HepG2 (cell line): ENCODE data around the gene RASD2. TPM values are rescaled to one million over a fixed set of nuclear protein-coding genes. Genes with fewer than 3 reads are reported as not detected.

Experiments
- ATAC-seq: fragments of 200-7000 bp; cut with Tn5 transposase; 3 replicates; pipeline ENCODE4 v1.9.1; 2020; ENCODE audit warnings: mild to moderate bottlenecking, moderate library complexity
- BruUV-seq: library from RNA; stranded (reverse); fragments of 400-500 nt; replicated peaks from 2 replicates; lab custom pipeline; 2021; lab: Mats Ljungman, UMichigan
- CTCF ChIA-PET: fragments of 300-600 bp; formaldehyde crosslinking; extraction: SDS; loops from one replicate; lab custom pipeline; 2021; ENCODE audit warnings: low total read pairs, inconsistent platforms, low intra/inter-chr PET ratio; lab: Yijun Ruan, JAX
- POLR2A ChIA-PET: fragments of 350-600 bp; sonication (Branson Sonifier 250); formaldehyde crosslinking; loops from one replicate; lab custom pipeline; 2020; ENCODE audit warnings: antibody characterized with exemption, inconsistent platforms; lab: Yijun Ruan, JAX
- DNase-seq: peaks from one replicate; pipeline ENCODE4 v3.0.0-alpha.2; 2015; ENCODE audit warnings: low spot score
- FAIRE-seq: peaks from 3 replicates; lab custom pipeline; 2011; peaks lifted over from hg19 to GRCh38; lab: Jason Lieb, UNC
- H2AFZ ChIP-seq: one replicate; pipeline ENCODE4 v1.6.1; 2011; ENCODE audit warnings: low read length, inconsistent platforms
- H3K27ac ChIP-seq: fragments of 300-600 bp; 3 replicates; pipeline ENCODE4 v1.8.0; 2011; ENCODE audit warnings: mixed run types, mild to moderate bottlenecking, mixed read lengths, low read length, inconsistent platforms; ENCODE audit not compliant: insufficient read depth; ENCODE audit errors: extremely low read length
- H3K27me3 ChIP-seq, 2 experiments: fragments of 200-600 bp in 1 of 2; 2 replicates in 1 of 2; 3 replicates in 1 of 2; pipeline versions ENCODE4 v1.6.0 to v1.8.0; 2011; ENCODE audit warnings: low read length in 2 of 2, mild to moderate bottlenecking in 2 of 2, moderate library complexity in 2 of 2, inconsistent platforms in 1 of 2; ENCODE audit not compliant: insufficient read depth in 2 of 2, control insufficient read depth in 1 of 2
- H3K36me3 ChIP-seq, 2 experiments: fragments of 200-600 bp in 1 of 2; replicated peaks in 1 of 2; 2 replicates in 1 of 2; 3 replicates in 1 of 2; pipeline versions ENCODE4 v1.5.1 to v1.8.0; 2011; ENCODE audit warnings: low read length in 2 of 2, inconsistent platforms in 1 of 2; ENCODE audit not compliant: insufficient read depth in 2 of 2, control insufficient read depth in 1 of 2
- H3K4me1 ChIP-seq: 2 replicates; pipeline ENCODE4 v1.5.1; 2012; ENCODE audit warnings: low read length, inconsistent platforms; ENCODE audit not compliant: insufficient read depth
- H3K4me2 ChIP-seq: 2 replicates; pipeline ENCODE4 v1.6.0; 2011; ENCODE audit warnings: low read depth, low read length, inconsistent platforms
- H3K4me3 ChIP-seq, 3 experiments: fragments of 200-600 bp in 1 of 3; sonication (generic), shearing (Covaris generic) in 1 of 3; replicated peaks in 1 of 3; 2 replicates each; pipeline ENCODE4 v1.5.1; 2011 to 2016; ENCODE audit warnings: low read length in 3 of 3, inconsistent platforms in 2 of 3, low read depth in 2 of 3, mild to moderate bottlenecking in 2 of 3, control low read depth in 1 of 3, mixed read lengths in 1 of 3; ENCODE audit not compliant: insufficient read depth in 1 of 3
- H3K79me2 ChIP-seq: one replicate; pipeline ENCODE4 v1.6.1; 2011; ENCODE audit warnings: low read length, inconsistent platforms; ENCODE audit not compliant: insufficient read depth
- H3K9ac ChIP-seq: 2 replicates; pipeline ENCODE4 v1.6.0; 2011; ENCODE audit warnings: mild to moderate bottlenecking, low read depth, low read length, inconsistent platforms; ENCODE audit not compliant: insufficient read depth
- H3K9me3 ChIP-seq: 2 replicates; pipeline ENCODE4 v1.5.1; 2012; ENCODE audit warnings: mild to moderate bottlenecking, low read length
- H4K20me1 ChIP-seq: 2 replicates; pipeline ENCODE4 v1.6.0; 2011; ENCODE audit warnings: inconsistent platforms, mild to moderate bottlenecking, low read length, moderate library complexity; ENCODE audit not compliant: insufficient read depth
- AHDC1 ChIP-seq: sonication (generic); formaldehyde crosslinking; IDR thresholded peaks from 2 replicates; pipeline ENCODE4 v1.5.1; 2020; ENCODE audit warnings: mild to moderate bottlenecking, missing genetic modification reagents, borderline replicate concordance
- ATF1 ChIP-seq: IDR thresholded peaks from 2 replicates; pipeline ENCODE4 v1.6.1; 2016; ENCODE audit warnings: mild to moderate bottlenecking, control low read depth
- GMEB1 ChIP-seq: sonication (generic); formaldehyde crosslinking; IDR thresholded peaks from 2 replicates; pipeline ENCODE4 v1.5.1; 2020; ENCODE audit warnings: missing genetic modification reagents, mild to moderate bottlenecking, borderline replicate concordance
- MED8 ChIP-seq: sonication (generic); formaldehyde crosslinking; IDR thresholded peaks from 2 replicates; pipeline ENCODE4 v1.8.1; 2023; ENCODE audit warnings: mild to moderate bottlenecking, missing genetic modification reagents; ENCODE audit not compliant: insufficient replicate concordance
- PAX8 ChIP-seq: sonication (generic); formaldehyde crosslinking; IDR thresholded peaks from 2 replicates; pipeline ENCODE4 v1.8.0; 2022; ENCODE audit warnings: mild to moderate bottlenecking, missing genetic modification reagents, borderline replicate concordance
- SKI ChIP-seq: fragments of 450-650 bp; IDR thresholded peaks from one replicate; pipeline ENCODE4 v1.6.1; 2018; ENCODE audit warnings: mild to moderate bottlenecking; ENCODE audit not compliant: partially characterized antibody
- ZBTB7A ChIP-seq: sonication (generic); formaldehyde crosslinking; IDR thresholded peaks from 2 replicates; pipeline ENCODE4 v1.8.0; 2022; ENCODE audit warnings: mild to moderate bottlenecking, missing genetic modification reagents
- ZMYM3 ChIP-seq: sonication (generic); formaldehyde crosslinking; IDR thresholded peaks from 2 replicates; pipeline ENCODE4 v1.5.1; 2020; ENCODE audit warnings: mild to moderate bottlenecking, missing genetic modification reagents
- ZNF343 ChIP-seq: sonication (generic); formaldehyde crosslinking; IDR thresholded peaks from 2 replicates; pipeline ENCODE4 v1.4.0; 2020; ENCODE audit warnings: mild to moderate bottlenecking, missing genetic modification reagents
- ZNF547 ChIP-seq: sonication (generic); formaldehyde crosslinking; IDR thresholded peaks from 2 replicates; pipeline ENCODE4 v1.5.1; 2020; ENCODE audit warnings: mild to moderate bottlenecking, missing genetic modification reagents
- ZSCAN21 ChIP-seq: sonication (generic); formaldehyde crosslinking; IDR thresholded peaks from 2 replicates; pipeline ENCODE4 v1.8.0; 2022; ENCODE audit warnings: mild to moderate bottlenecking, missing genetic modification reagents, moderate library complexity, borderline replicate concordance
- ZZZ3 ChIP-seq: sonication (generic); formaldehyde crosslinking; IDR thresholded peaks from 2 replicates; pipeline ENCODE4 v1.4.0; 2020; ENCODE audit warnings: missing genetic modification reagents, mild to moderate bottlenecking, borderline replicate concordance
- WGBS: methylation state at CpG from one replicate; pipeline ENCODE4 v1.1.6; 2017; ENCODE audit warnings: low lambda C conversion rate; 5-methylcytosine and 5-hydroxymethylcytosine counted together
- in situ Hi-C: cut with HindIII; loops from 2 replicates; pipeline ENCODE4 v1.10.0; 2017; ENCODE audit warnings: low pct_unique_long_range_greater_than_20kb; ENCODE audit not compliant: extremely low pct_ligation_motif_present
- intact Hi-C: fragments of 100-400 bp; cut with micrococcal nuclease; formaldehyde crosslinking; loops from one replicate; pipeline ENCODE4 v1.10.0; 2022; ENCODE audit not compliant: unreplicated experiment
- polyA plus RNA-seq, 8 experiments: library from polyadenylated mRNA; depleted of rRNA in 3 of 8; stranded (reverse) in 7 of 8; unstranded in 1 of 8; fragments of >200 nt; fragmentation: Illumina TruSeq in 4 of 8; extraction: Trizol in 4 of 8; gene quantifications; 2 replicates each; pipeline versions ENCODE4 v1.2.1 to v1.2.3, GENCODE V29; 2011 to 2016; ENCODE audit warnings: low read depth in 4 of 8, missing spikeins in 1 of 8, mixed read lengths in 1 of 8; ENCODE audit not compliant: insufficient read depth in 1 of 8
- total RNA-seq, 5 experiments: library from RNA; depleted of rRNA; stranded (reverse); fragments of >200 nt; fragmentation: Illumina TruSeq; extraction: Trizol; gene quantifications; 2 replicates each; pipeline ENCODE4 v1.2.3, GENCODE V29; 2016; ENCODE audit warnings: low read depth in 1 of 5
- TF ChIP-seq, protein P1 (sequence below): sonication (generic); formaldehyde crosslinking; IDR thresholded peaks from 2 replicates; pipeline ENCODE4 v1.5.1; 2020; ENCODE audit warnings: mild to moderate bottlenecking, missing genetic modification reagents, borderline replicate concordance
- TF ChIP-seq, protein P2 (sequence below): sonication (generic); formaldehyde crosslinking; IDR thresholded peaks from 2 replicates; pipeline ENCODE4 v1.5.0; 2020; ENCODE audit warnings: mild to moderate bottlenecking, missing genetic modification reagents, moderate library complexity

RASD2 gene
- total and polyA plus RNA-seq, 2 of the 13 experiments (the other 11 are each of a cell fraction or from before 2014, with no cell fraction given) = not detected

DNA sequence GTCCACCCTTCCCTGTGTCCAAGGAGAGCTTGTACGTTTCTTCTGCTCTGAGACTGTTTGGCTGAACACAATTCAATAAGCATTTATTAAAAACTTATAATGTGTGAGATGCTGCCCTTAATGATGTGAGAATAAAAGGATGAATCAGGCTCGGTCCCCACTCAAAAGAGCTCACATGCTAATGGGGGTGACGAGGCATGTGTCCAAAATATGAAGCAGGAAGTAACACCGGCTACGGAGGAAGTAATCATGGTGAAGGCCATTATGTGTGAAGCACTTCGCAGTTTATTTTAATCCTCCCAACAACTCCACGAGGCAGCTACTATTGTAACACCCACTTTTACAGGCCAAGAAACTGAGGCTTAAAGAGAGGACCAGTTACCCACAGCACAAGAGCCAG lies 3.4 kb upstream of the RASD2 start:
- ATAC-seq (no peak), DNase-seq (no peak), FAIRE-seq (no peak)
- CTCF ChIA-PET = no interaction called here
- POLR2A ChIA-PET = no interaction called here
- intact Hi-C loops = no loop called here
- no peak overlapping the region for H3K27ac ChIP-seq
- no peak overlapping the region for H2AFZ ChIP-seq
- no peak overlapping the region for H3K4me3 ChIP-seq
- H3K79me2 ChIP-seq = no peaks in the 10 kb centered on the region
- H3K36me3 ChIP-seq = no peaks in the 10 kb centered on the region
- BruUV-seq = no TSS peak
- no peaks in the 10 kb centered on the region for H4K20me1 ChIP-seq
- in situ Hi-C loops = no loop called here
- no peak overlapping the region for H3K9ac ChIP-seq
- peaks cover 3 to 30% of the 10 kb centered on the region in 2 experiments; a peak in 4 of 5 replicates for H3K27me3 ChIP-seq
- 43% methylated on average over 7 of the region's 7 CpGs for WGBS
- peaks cover 29% of the 10 kb centered on the region for H3K4me1 ChIP-seq
- H3K9me3 ChIP-seq = no peaks in the 10 kb centered on the region
- no peak overlapping the region for H3K4me2 ChIP-seq
- no peak for TF ChIP-seq ATF1 (CRISPR knock-in tag)
- no peak for TF ChIP-seq ZSCAN21 (CRISPR knock-in tag)
- no peak for TF ChIP-seq MED8 (CRISPR knock-in tag)
- no peak for TF ChIP-seq ZNF343 (CRISPR knock-in tag)
- TF ChIP-seq ZNF547 (CRISPR knock-in tag) = no peak
- no peak for TF ChIP-seq ZZZ3 (CRISPR knock-in tag)
- no peak for TF ChIP-seq GMEB1 (CRISPR knock-in tag)
- TF ChIP-seq, protein P1, sequence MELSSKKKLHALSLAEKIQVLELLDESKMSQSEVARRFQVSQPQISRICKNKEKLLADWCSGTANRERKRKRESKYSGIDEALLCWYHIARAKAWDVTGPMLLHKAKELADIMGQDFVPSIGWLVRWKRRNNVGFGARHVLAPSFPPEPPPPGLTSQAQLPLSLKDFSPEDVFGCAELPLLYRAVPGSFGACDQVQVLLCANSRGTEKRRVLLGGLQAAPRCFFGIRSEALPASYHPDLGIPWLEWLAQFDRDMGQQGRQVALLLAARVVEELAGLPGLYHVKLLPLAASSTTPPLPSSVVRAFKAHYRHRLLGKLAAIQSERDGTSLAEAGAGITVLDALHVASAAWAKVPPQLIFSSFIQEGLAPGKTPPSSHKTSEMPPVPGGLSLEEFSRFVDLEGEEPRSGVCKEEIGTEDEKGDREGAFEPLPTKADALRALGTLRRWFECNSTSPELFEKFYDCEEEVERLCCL (CRISPR knock-in tag) = no peak
- TF ChIP-seq, protein P2, sequence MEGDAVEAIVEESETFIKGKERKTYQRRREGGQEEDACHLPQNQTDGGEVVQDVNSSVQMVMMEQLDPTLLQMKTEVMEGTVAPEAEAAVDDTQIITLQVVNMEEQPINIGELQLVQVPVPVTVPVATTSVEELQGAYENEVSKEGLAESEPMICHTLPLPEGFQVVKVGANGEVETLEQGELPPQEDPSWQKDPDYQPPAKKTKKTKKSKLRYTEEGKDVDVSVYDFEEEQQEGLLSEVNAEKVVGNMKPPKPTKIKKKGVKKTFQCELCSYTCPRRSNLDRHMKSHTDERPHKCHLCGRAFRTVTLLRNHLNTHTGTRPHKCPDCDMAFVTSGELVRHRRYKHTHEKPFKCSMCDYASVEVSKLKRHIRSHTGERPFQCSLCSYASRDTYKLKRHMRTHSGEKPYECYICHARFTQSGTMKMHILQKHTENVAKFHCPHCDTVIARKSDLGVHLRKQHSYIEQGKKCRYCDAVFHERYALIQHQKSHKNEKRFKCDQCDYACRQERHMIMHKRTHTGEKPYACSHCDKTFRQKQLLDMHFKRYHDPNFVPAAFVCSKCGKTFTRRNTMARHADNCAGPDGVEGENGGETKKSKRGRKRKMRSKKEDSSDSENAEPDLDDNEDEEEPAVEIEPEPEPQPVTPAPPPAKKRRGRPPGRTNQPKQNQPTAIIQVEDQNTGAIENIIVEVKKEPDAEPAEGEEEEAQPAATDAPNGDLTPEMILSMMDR = no peak
- TF ChIP-seq ZBTB7A (CRISPR knock-in tag) = no peak
- no peak for TF ChIP-seq SKI
- TF ChIP-seq ZMYM3 (CRISPR knock-in tag) = no peak
- TF ChIP-seq AHDC1 (CRISPR knock-in tag) = no peak
- no peak for TF ChIP-seq PAX8 (CRISPR knock-in tag)
